ENCODE measurements around the gene WBP4.
"Not testable (repeated sequence)": the region's sequence is repeated elsewhere in the genome, so short reads cannot be mapped to it uniquely, and the experiment has no call there.

Gene WBP4, protein sequence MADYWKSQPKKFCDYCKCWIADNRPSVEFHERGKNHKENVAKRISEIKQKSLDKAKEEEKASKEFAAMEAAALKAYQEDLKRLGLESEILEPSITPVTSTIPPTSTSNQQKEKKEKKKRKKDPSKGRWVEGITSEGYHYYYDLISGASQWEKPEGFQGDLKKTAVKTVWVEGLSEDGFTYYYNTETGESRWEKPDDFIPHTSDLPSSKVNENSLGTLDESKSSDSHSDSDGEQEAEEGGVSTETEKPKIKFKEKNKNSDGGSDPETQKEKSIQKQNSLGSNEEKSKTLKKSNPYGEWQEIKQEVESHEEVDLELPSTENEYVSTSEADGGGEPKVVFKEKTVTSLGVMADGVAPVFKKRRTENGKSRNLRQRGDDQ

GRCh38 chr13:41061075-41061913 lies at the start of gene WBP4:
Gene WBP4, plus strand, starts transcription at chr13:41061509. Its CDS starts 165 bp downstream, at chr13:41061674.
- DNase-seq (ENCODE audit: low spot score), result peak; percentile 73

DNA sequence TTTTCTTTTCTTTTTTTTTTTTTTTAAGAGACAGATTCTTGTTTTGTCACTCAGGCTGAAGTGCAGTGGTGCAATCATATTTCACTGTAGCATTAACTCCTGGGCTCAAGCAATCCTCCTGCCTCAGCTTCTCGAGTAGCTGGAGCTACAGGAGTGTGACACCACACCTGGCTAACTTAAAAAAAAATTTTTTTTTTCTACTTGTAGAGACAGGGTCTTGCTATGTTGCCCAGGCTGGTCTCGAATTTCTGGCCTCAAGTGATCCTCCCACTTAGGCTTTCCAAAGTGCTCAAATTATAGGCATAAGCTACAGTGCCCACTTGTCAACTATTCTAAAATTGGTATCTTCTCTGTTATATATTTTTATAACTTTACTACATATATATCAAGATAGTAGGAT lies 48.8 kb upstream of the WBP4 start:
- no peak for DNase-seq (ENCODE audit: low spot score)

DNA sequence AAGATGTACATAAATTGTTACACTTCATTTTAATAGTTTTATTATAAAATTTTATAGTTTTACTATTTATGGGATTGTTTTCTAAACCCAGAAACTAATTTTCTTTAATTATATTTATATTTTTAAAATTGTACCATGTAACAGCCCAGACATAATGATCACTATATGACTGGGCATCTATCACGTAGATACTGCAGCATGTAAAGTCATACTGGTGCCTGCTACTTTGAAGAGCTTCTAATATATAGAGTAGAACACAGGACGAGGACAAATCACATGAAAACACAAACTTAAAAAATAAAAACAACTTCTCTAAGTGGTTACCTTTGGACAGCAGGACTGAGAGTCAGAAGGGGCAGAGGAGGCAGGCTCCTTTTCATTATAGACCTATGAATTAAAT lies 47.5 kb upstream of the WBP4 start:
- no peak for DNase-seq (ENCODE audit: low spot score)

DNA sequence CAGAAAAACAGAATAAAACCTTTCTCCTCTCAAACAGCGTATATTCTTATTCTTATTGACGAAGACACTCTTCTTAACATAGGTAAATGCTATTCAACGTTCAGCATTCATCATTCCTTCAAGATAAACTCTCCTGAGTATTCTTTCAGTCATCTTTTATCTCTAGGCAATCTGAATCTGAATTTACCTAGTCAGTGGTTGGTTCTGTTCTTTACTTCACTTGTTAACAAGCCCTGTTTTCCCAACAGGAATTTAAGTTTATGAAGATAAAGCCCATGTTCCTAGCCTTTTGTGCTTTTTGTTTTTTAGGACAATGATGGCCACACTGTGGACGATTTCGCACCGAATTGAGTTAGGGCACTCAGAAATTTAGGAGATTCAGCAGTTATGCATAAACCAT lies 45.4 kb upstream of the WBP4 start:
- no peak for DNase-seq (ENCODE audit: low spot score)

DNA sequence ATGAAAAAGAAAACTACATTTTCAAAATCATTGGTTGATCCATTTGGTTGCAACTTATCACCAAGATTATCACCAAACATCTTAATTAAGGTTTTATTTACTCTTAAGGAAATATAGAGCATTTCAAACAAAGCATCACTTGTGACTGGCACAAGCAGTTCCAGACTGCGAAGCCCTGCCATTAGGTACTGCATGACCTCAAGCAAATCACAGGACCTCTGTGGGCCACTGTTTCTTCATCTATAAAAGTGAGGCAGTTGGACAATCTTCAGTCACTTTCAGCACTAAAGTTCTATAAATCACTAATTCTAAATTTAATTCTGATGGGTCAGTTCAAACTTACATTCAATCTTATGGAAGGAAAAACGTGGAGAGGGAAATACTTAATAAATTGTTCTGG lies 44.1 kb upstream of the WBP4 start:
- DNase-seq (ENCODE audit: low spot score), result no peak

DNA sequence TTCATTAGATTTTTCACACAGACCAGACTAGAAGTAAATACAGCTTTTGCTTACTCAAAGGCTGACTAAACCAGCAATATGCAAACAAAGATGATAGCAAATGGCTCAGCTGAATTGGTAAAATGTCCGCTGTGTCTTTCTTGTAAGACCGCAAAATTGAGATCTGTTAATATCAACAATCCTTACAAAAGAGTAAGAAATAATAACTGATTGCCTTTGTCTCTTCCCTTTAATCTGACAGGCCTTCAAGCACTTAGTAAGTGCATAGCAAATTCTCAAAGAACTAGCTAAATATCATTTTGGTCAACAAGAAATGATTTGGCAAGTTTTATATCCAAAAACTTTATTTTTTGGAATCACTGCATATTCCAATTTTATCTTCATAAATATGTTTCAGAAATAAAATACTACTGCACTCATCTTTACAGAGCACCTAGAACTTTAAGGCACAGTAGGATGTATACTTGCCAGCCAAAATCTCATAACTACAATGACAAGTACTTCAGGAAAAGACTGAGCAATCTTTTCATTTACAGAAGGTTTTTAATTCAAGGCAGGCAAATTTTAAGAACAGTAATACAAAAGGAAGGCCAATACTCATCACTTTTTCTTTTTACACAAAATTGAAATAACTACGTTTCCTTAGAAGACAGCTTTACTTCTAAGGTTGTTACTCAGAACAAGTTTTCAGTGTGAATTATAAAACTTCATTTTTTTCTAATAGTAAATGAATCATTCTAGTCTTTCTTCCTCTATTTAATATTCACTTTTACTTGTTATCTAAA lies 43.3 kb upstream of the WBP4 start:
- DNase-seq (ENCODE audit: low spot score), result no peak

- DNase-seq (ENCODE audit: low spot score), result no peak
Observed at GRCh38 chr13:41018602-41018948, 42.7 kb upstream of the WBP4 start.

GRCh38 chr13:41019011-41019487 lies 42.3 kb upstream of the WBP4 start, which contains the start of gene ELF1:
Gene ELF1, minus strand, starts transcription at chr13:41019316. Its CDS starts 37,262 bp downstream, at chr13:40982054.
- no peak for DNase-seq (ENCODE audit: low spot score)

- DNase-seq (ENCODE audit: low spot score), result no peak
Observed at GRCh38 chr13:41019578-41020347, 41.5 kb upstream of the WBP4 start.

DNA sequence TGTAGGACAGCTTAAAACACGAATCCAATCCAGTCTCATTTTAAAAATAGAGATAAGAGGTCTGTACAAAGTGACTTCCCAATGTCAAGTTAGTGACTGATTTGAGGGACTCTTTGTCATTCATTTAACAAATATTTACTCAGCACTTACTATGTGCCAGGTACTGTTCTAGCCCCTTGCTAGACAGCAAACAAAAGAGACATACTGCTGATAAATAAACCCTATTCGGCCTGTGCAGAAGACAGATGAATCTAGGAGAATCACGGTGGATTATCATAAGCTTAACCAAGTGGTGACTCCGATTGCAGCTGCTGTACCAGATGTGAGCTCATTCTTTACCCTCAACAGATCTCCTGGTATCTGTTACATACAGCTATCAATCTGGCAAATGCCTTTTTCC lies 35.8 kb upstream of the WBP4 start:
- DNase-seq (ENCODE audit: low spot score), result no peak

GRCh38 chr13:41026788-41027187 lies 34.5 kb upstream of the WBP4 start:
- DNase-seq (ENCODE audit: low spot score), result no peak

- no peak for DNase-seq (ENCODE audit: low spot score)
Observed at GRCh38 chr13:41028051-41028450, 33.3 kb upstream of the WBP4 start.

DNA sequence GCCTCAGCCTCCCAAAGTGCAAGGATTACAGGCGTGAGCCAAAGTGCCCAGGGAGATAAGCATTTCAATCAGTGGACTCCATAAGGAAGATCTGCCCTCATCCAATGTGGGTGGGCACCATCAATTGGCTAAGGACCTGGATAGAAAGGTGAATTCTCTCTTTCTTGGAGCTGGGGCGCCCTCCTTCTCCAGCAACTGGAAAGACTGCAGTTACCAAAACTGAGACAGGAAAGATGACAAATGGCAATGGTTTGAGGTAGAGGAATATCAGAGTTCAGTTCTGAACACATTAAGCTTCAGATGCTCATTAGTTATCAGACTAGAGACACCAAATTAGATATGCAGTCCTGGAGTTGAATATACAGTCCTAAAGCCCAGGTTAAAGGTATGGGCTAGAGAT lies 31.7 kb upstream of the WBP4 start:
- DNase-seq (ENCODE audit: low spot score), result no peak

GRCh38 chr13:41032691-41033376 lies 28.5 kb upstream of the WBP4 start:
- DNase-seq (ENCODE audit: low spot score), result no peak

- DNase-seq (ENCODE audit: low spot score), result no peak
Observed at GRCh38 chr13:41034382-41034781, 26.9 kb upstream of the WBP4 start.

- no peak for DNase-seq (ENCODE audit: low spot score)
Observed at GRCh38 chr13:41034881-41035280, 26.4 kb upstream of the WBP4 start.

DNA sequence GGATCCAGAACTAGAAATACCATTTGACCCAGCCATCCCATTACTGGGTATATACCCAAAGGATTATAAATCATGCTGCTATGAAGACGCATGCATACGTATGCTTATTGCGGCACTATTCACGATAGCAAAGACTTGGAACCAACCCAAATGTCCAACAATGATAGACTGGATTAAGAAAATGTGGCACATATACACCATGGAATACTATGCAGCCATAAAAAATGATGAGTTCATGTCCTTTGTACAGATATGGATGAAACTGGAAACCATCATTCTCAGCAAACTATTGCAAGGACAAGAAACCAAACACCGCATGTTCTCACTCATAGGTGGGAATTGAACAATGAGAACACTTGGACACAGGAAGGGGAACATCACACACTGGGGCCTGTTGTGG lies 24.8 kb upstream of the WBP4 start:
- DNase-seq (ENCODE audit: low spot score), result not testable (repeated sequence)

- no peak for DNase-seq (ENCODE audit: low spot score)
Observed at GRCh38 chr13:41039746-41040145, 21.6 kb upstream of the WBP4 start.

DNA sequence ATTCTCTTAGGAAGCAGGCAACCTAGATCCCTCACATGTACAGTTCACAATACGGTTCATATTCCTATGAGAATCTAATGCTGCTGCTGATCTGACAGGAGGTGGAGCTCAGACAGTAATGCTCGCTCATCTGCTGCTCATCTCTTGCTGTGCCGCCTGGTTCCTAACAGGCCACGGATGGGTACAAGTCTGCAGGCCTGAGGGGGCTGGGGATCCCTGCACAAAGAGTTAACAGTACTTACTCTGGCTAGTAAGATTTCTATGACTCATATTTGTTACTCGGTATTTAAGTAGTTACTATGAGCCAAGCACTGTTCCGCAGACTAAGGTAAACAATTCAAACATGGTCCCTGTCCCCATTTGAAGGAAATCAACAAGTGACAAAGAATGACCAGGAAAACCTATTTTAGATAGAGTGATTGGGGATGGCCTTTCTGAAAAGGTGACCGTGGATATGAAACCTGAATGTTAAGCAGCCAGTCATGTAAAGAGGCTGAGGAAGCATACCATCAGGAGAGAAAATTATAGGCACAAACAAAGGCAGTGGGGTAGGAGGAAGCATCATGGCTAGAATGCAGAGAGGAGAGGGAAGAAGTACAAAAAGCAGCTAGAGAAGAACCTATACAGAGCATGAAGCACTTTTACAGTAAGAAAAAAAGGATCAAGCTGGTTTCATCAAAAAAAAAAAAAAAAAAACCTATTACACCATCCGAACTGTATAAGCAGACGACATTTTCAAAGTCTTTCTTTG lies 20.6 kb upstream of the WBP4 start:
- DNase-seq (ENCODE audit: low spot score), result no peak

- not testable (repeated sequence) for DNase-seq (ENCODE audit: low spot score)
Observed at GRCh38 chr13:41042419-41042818, 18.9 kb upstream of the WBP4 start.
